Central memory CD4-positive, alpha-beta T cell (primary cell): ENCODE results near the gene SLC13A4.
"Not testable (repeated sequence)": the region's sequence is repeated elsewhere in the genome, so short reads cannot be mapped to it uniquely, and the experiment has no call there.

Experiments
- DNase-seq: peaks from one replicate; pipeline ENCODE4 v3.0.0; 2022

Gene SLC13A4

GRCh38 chr7:135717693-135718092 is 10.3 kb downstream of the SLC13A4 start:
- DNase-seq: no peak

GRCh38 chr7:135716677-135717238 is 11.2 kb downstream of the SLC13A4 start:
- DNase-seq: no peak

GRCh38 chr7:135715673-135716072 is 12.3 kb downstream of the SLC13A4 start:
- no peak for DNase-seq

GRCh38 chr7:135715055-135715522 is 12.9 kb downstream of the SLC13A4 start:
- no peak for DNase-seq

- no peak for DNase-seq
Observed at GRCh38 chr7:135714534-135715009, 13.4 kb downstream of the SLC13A4 start.

GRCh38 chr7:135713836-135714470 is 14.0 kb downstream of the SLC13A4 start:
- no peak for DNase-seq

GRCh38 chr7:135712796-135713195 is 15.2 kb downstream of the SLC13A4 start:
- DNase-seq: no peak

- no peak for DNase-seq
Observed at GRCh38 chr7:135712182-135712782, 15.7 kb downstream of the SLC13A4 start.

- no peak for DNase-seq
Observed at GRCh38 chr7:135711139-135711469, 16.9 kb downstream of the SLC13A4 start.

- DNase-seq: no peak
Observed at GRCh38 chr7:135710417-135711138, 17.4 kb downstream of the SLC13A4 start.

GRCh38 chr7:135709508-135709907 is 18.5 kb downstream of the SLC13A4 start:
- no peak for DNase-seq

- no peak for DNase-seq
Observed at GRCh38 chr7:135708041-135708440, 19.9 kb downstream of the SLC13A4 start.

GRCh38 chr7:135707570-135707966 is 20.4 kb downstream of the SLC13A4 start:
- no peak for DNase-seq

- DNase-seq: no peak
Observed at GRCh38 chr7:135706858-135707569, 21.0 kb downstream of the SLC13A4 start.

- DNase-seq: no peak
Observed at GRCh38 chr7:135706038-135706742, 21.8 kb downstream of the SLC13A4 start.

- DNase-seq: no peak
Observed at GRCh38 chr7:135704698-135705097, 23.3 kb downstream of the SLC13A4 start.

GRCh38 chr7:135704074-135704473 is 23.9 kb downstream of the SLC13A4 start:
- no peak for DNase-seq

- DNase-seq: no peak
Observed at GRCh38 chr7:135697276-135698049, 30.5 kb downstream of the SLC13A4 start.

- no peak for DNase-seq
Observed at GRCh38 chr7:135693558-135693957, 34.4 kb downstream of the SLC13A4 start.

GRCh38 chr7:135692606-135693005 is 35.4 kb downstream of the SLC13A4 start:
- not testable (repeated sequence) for DNase-seq

GRCh38 chr7:135692055-135692454 is 35.9 kb downstream of the SLC13A4 start:
- no peak for DNase-seq
